ENCODE results near the gene AGMO.

DNA sequence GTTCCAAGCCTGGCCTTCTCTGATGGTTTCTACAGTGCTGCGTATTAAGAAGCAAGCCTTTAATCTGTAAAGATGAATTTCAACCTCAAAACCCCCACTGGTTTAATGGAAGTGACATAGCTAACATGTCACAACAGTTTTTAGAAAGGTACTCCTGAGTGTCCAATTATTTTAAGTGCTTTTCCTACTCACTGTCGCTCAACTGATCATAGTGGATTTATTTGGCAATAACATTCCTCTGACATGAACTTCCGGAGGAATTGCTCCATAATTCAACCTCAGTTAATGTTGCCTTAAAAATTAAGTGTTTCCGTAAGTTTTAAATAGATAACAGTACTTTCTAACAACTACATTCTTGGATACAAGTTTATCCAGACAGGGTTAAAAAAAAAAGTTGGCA, 57.5 kb downstream of the AGMO start:
- no peak for TF ChIP-seq POLR2A (IDR thresholded peaks at IDR 0.05)
- TF ChIP-seq, protein P1, sequence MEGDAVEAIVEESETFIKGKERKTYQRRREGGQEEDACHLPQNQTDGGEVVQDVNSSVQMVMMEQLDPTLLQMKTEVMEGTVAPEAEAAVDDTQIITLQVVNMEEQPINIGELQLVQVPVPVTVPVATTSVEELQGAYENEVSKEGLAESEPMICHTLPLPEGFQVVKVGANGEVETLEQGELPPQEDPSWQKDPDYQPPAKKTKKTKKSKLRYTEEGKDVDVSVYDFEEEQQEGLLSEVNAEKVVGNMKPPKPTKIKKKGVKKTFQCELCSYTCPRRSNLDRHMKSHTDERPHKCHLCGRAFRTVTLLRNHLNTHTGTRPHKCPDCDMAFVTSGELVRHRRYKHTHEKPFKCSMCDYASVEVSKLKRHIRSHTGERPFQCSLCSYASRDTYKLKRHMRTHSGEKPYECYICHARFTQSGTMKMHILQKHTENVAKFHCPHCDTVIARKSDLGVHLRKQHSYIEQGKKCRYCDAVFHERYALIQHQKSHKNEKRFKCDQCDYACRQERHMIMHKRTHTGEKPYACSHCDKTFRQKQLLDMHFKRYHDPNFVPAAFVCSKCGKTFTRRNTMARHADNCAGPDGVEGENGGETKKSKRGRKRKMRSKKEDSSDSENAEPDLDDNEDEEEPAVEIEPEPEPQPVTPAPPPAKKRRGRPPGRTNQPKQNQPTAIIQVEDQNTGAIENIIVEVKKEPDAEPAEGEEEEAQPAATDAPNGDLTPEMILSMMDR (IDR thresholded peaks at IDR 0.05 in 4 of 5, conservative IDR thresholded peaks at IDR 0.05 in 1 of 5): no peak
